NCI-H128 (cell line): Measurements from ENCODE around the gene HDHD5.

Source experiments
- DNase-seq: peaks from one replicate; lab custom pipeline; 2025; ENCODE audit not compliant: unreplicated experiment; lab: John Stamatoyannopoulos, UW

Gene HDHD5

DNA sequence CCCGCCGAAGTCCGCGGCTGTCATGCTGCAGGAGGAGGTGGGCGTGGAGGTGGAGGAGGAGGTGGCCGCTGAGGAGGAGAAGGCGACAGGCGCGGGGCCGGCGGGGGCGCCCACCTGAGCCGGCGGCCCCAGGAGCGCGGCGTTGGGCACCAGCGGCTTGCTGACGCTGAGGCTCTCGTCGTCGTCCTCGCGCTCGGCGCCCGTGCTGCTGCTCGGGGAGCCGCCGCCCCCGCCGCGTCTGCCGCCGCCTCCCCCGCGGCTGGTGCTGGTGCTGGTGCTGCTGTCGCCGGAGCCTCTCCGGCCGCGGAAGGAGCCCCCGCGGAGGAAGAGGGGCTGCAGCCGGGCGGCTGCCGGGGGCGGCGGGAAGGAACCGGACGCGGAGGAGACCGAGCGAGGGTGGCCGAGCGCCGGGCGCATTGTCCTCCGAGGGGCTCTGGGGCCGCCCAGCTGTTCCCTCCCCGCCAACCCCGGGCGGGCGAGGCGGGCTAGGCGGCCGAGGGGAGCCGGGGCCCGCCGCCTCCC is 38.3 kb downstream of the HDHD5 start:
- no peak for DNase-seq

DNA sequence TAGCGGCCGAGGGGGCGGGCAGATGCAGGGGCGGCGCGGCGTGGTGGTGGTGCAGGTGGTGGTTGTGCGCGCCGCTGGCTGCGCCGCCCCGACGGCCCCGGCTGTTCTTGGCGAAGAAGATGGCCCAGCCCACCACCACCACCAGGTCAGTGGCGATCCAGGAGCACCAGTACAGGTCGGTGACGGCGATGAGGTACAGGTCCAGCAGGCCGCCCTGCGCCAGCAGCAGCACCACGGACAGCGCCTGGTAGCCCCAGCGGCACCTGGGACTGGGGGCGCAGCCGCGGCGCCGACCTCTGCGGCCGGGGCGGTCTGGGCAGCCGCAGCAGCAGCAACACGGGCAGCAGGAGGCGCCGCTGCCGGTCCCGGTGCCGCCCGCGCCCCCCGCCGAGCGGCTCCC is 38.8 kb downstream of the HDHD5 start:
- DNase-seq = no peak

DNA sequence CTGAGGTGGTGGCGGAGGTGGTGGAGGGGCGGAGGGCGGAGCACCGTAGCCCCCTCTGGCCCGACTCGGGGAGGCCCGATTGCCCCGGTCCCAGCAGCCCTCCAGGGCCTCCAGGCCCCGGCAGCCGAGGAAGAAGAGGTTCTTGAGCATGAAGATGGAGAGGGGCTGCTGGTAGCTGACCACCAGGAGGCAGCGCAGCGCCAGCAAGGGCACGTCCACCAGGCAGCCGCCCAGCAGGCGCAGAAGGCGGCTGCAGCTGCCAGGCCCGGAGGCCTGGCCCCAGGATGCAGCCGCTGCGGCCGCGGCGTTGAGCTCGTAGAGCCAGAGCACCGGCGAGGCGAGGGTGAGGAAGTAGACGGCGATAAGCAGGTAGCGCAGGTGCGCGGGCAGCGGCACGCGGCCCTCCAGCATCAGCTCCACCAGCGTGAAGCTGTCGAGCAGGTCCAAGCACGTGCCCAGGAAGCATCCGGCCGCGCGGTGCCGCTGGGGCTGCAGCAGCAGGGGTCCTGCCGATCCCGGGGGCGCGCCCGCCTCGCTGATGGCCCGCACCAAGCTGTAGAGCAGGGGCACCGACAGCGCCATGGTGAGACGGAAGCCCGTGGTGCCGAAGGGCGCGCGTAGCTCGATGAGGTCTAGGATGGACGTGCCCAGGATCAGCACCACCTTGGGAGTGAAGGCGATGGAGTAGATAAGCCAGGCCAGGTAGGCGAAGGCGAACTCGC is 39.4 kb downstream of the HDHD5 start:
- no peak for DNase-seq

DNA sequence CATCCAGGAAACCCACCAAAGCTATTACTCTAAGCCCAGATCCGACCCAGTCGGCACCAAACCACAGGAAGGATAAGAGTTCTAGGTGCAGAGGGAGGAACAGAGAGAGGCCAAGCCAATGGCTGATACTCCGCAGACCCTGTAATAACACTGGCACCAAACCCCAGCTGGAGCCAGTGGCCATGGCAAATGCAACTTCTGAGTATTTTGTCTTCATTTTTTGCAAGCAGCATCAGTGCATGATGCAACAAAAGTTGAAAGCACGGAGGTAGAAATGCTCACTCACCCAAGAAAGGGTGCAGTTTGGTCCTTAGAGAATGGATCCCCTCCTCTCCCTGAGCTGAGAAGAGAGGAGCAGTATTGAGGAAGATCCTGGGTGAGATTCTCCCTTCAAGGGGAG is 40.7 kb downstream of the HDHD5 start:
- DNase-seq = no peak

DNA sequence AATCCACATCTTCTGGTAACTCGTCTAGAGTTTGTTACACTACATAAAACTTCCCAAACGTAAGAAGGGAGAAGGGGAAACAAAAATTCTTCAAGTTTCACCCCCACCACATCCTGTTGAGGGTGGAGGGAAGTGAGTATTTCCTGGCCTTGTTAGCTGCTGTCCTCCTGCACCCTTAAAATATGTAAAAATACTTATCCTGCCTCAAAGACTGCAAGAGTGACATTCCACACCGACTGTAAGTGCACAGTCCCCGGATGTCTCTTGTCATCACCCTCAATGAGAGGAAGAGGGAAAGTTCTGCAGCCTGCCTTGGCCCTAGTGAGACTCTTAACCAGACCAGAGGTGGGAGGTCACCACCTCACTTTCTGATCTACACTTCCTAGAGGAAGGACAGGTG is 41.2 kb downstream of the HDHD5 start:
- DNase-seq = no peak

DNA sequence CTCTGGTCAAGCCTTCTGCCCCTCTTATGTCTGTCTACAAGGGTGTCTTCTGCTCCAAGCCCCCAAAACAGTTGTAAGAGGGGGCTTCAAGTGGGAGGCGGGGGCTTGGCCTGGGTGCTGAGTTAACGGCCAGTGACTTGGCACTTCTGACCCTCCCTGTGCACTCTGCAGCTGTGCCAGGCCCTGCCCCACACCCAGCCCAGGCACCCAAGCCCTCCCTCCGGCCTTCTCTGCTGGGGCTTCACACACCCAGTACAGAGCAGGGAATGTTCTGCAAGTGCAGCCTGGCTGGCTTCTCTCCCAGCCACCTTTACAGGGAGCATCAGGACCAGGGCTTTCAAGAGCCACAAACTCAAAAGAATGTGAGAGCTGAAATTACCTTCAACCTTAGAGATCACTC is 41.7 kb downstream of the HDHD5 start:
- no peak for DNase-seq

DNA sequence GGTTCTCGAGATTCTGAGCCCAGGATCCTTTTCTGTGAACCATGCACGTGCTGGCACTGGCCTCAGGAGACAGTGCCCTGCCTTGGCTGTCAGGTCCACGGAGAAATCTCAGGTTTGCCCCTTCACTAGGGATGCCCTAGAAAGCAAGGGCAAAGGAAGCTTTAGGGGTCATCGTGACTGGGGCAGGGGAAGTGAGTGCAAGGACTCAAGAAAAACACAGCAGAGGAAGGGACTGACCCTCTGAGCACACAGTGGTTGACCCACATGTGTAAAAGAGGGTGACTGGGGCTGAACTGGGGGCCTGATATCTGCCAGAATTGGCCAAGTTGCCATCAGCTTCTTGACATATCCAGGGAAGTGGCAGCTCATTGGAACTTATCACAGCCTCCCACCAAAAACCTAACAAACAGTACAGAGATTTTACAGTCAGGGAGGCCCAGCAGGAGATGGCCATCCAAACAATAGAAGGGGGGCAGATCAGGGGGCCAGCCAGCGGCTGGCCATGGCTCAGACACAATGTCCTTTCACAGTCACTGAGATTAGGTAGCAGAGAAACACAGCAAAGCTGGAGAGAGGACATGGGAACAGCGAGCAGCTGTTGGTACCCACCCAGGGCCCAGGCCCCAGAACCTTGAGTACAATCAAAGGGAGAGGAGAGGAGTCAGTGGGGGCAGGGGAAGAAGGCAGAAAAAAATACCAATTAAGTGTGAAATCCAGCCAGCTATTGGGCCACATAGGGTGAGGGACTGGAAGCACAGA is 42.3 kb downstream of the HDHD5 start:
- no peak for DNase-seq

DNA sequence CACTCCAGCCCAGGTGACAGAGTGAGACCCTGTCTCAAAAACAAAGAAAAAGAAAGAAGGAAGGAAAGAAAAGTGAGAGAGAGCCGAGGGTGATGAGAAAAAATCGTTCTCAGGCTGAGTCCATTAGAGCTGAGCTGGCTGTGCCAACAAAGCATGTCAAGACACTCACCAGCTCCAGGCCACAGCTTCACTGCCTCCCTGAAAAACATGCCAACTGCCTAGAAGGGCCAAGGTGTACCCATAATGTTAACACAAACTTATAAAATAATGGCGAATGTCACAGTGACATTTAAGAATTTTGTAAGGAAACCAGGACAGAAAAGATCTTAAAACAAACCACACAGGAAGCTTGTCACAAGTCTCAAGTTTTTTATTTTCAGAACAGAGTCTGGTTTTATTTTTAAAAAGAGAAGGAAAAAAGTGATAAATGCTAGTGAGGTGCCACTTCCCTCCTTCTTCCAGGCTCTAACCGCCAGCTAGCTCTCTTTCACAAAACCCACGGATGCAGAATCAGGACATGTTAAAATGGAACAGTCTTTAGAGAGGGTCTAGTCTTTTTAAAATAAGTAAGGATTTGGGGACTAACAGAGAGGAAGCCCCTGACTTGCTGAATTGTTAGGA is 43.0 kb downstream of the HDHD5 start:
- no peak for DNase-seq

DNA sequence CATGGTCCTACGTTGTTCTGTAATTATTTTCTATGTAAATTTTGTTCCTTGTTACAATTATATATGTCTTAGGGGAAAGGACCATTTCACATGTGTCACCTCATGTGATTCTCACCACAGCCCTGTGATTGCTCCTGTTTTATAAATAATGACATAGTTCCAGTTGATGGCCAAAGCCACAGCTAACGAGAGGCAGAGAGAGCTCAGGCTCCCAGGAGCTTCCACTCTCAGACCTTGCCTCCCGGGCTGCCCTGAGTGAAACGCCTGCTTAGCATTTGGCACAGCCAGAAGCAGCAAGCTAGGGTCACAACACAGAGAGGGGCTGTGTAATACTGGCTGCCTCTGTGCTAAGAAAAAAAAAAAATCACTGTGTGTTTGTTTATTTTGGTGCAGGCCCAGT is 43.8 kb downstream of the HDHD5 start:
- DNase-seq = no peak

DNA sequence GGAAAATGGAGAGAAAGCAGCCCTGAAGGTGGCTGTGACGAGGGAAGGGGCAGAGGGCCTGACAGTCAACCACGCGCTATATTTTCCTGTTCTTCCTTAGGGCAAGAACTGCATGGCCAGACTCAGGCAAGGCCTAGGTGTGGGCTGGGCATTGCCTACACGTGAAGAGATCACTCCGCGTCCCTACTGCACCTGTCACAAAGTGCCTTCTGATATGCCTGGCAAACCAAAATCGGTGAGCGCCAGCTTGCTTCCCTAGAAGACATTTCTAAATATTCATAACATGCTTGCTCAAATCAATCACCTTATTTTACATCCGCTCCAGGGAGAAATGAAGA is 44.2 kb downstream of the HDHD5 start:
- DNase-seq = no peak

DNA sequence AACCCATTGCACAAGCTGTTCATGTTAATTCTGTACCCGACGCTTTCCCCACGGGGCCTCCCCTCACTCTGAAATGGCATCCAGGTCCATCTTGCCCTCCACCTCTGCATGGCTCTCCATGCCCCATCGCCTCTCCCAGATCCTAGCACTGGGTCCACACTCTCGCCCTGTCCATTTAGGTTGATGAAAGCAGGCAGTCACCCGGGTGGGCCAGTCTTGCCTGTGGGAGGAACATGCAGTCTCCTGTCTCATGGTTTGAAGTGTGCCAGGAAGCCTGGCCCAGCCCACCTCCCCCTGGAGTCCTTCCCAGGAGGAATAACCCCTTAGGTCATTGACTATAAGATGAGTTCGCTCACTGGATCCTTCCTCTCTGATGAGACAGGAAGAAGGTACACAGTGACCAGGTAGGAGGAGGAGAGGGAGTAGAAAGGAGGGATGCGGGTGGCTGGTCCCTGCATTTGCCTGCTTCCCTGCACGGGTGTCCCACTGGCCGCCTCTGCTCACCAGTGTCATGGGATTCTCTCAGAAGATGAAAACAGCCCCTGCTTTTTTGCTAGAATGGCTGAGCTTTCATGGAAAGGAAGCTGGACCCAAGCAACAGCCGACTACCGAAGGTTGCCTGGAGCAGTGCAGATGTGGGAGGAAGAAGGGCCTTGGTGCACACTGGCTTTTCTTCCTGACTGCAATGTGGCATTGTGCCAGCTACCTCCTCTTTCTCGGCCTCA is 44.7 kb downstream of the HDHD5 start:
- no peak for DNase-seq

DNA sequence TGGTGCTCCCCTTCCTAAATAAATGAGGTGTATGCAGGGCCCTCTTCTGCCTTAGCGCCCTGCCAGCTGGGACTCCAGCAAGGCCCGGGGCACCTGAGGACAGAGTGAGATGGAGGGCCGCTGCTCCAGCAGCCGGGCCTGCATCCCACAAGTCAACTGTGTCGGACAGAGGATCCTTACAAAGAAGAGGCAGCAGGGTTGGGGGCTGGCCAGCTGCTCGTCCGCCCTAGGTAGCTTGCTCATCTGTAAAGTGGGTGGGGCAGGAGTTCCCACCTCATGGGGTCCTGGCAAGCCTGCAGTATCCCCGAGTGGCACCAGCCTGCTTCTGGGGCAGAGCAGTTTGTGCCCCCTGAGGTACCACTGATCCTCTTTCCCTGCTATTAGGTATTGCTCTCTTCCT is 45.5 kb downstream of the HDHD5 start:
- DNase-seq = no peak

DNA sequence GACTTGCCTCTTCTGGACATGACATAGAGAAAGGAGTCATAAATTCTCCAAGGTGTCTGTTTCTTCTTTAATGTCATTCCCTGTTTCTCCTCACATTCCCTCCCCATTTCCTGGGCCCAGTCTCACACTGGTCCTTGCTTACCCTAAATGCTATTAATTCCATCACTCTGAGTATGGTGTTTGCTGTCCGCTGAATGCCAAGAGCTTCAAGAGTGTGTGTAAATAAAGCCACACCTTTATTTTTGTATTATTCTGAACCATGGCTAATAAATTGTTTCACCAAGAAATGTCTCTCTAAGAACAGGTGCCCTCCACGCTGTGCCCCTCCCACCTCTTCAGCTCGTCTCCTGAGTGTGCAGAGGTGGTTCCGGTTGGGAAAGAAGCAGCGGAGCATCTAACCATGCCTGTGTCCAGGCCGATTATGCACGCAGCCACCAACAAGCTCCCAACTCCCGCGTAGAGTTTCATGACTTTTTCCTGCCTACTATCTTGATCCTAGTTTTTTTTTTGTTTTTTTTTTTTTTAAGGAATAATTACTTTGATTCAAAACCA is 46.5 kb downstream of the HDHD5 start:
- no peak for DNase-seq

DNA sequence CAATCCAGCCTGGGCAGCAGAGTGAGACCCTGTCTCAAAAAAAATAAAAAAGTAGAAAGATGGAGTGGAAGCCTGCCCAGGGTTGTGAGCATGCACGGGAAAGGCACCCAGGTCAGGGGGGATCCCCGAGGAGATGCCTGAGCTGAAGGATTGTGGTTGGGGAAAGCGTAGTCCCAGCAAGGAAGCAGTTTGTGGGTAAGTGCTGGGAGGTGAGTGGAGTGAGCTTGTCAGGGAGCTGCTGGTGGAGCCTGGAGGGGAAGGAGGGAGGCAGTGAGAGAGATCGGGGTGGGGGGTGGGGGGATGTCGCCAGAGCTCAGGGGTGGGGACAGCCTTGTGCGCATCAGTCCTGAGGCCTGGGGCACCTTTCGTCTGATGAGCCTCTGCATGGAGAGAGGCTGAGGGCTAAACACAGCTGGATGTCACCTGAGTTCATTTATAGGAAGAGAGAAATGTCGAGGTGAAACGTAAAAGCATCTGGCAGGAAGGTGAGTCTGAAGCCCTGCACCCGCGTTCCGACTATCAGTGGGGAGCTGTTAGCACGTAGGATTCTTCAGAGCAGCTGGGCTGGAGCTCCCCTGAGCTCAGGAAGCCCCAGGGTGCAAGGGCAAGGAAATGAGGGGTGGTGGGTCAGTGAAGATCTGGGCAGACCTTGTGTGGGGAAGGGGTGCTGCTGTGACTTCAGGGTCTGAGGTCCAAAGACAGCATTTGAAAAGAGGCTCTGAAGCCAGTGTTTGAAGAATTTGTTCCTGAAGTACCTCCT is 48.1 kb downstream of the HDHD5 start:
- DNase-seq = no peak

DNA sequence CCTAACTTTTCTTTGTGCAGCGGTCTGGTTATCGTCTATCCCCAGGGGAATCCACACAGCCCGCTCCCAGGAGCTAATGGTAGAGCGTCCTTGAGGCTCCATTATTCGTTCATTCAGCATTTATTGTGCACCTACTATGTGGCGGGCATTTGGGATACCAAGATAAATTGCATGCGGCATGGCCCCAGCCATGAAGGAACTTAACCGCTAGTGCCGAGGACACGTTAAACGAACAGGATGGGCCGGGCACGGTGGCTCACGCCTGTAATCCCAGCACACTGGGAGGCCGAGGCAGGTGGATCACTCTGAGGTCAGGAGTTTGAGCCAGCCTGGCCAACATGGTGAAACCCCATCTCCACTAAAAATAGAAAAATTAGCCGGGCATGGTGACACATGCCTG is 49.1 kb downstream of the HDHD5 start:
- DNase-seq = no peak

DNA sequence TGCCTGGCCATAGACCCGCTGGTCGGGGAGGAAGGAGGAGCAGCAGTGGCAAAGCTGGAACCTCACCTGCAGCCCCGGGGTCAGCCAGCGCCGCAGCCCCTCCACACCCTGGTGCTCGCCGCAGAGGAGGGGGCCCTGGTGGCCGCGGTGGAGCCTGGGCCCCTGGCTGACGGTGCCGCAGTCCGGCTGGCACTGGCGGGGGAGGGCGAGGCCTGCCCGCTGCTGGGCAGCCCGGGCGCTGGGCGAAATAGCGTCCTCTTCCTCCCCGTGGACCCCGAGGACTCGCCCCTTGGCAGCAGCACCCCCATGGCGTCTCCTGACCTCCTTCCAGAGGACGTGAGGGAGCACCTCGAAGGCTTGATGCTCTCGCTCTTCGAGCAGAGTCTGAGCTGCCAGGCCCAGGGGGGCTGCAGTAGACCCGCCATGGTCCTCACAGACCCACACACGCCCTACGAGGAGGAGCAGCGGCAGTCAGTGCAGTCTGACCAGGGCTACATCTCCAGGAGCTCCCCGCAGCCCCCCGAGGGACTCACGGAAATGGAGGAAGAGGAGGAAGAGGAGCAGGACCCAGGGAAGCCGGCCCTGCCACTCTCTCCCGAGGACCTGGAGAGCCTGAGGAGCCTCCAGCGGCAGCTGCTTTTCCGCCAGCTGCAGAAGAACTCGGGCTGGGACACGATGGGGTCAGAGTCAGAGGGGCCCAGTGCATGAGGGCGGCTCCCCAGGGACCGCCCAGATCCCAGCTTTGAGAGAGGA is 49.8 kb downstream of the HDHD5 start:
- no peak for DNase-seq

DNA sequence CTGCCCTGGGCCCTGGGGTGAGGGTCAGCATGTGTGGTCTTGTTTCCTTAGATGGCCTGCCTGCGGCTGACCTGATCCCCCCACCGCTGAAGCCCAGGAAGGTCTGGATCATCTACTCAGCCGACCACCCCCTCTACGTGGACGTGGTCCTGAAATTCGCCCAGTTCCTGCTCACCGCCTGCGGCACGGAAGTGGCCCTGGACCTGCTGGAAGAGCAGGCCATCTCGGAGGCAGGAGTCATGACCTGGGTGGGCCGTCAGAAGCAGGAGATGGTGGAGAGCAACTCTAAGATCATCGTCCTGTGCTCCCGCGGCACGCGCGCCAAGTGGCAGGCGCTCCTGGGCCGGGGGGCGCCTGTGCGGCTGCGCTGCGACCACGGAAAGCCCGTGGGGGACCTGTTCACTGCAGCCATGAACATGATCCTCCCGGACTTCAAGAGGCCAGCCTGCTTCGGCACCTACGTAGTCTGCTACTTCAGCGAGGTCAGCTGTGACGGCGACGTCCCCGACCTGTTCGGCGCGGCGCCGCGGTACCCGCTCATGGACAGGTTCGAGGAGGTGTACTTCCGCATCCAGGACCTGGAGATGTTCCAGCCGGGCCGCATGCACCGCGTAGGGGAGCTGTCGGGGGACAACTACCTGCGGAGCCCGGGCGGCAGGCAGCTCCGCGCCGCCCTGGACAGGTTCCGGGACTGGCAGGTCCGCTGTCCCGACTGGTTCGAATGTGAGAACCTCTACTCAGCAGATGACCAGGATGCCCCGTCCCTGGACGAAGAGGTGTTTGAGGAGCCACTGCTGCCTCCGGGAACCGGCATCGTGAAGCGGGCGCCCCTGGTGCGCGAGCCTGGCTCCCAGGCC is 50.6 kb downstream of the HDHD5 start:
- no peak for DNase-seq

DNA sequence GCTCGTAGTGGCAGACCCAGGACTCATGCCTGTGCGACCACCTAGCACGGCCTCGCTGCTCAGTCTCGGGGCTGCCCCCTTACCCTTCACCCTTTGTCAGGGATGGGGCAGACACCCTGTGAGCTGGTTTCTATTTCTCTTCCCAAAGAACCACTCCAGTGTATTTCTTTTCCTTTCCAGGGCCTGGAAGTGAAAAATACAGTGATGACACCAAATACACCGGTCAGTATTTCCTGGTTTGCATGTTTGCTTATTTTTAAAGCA is 51.6 kb downstream of the HDHD5 start:
- DNase-seq = no peak
